HUDEP-2 (cell line): ENCODE results near the gene CACNA2D4.

Experiments used
- DNase-seq, 76 experiments: peaks; one replicate each; lab custom pipeline; 2025; ENCODE audit not compliant: unreplicated experiment in 76 of 76; lab: John Stamatoyannopoulos, UW

Gene CACNA2D4

GRCh38 chr12:1847411-1847810 lies 71.0 kb downstream of the CACNA2D4 start:
- DNase-seq, result no peak

- no peak for DNase-seq
These were observed 71.7 kb downstream of the CACNA2D4 start for GRCh38 chr12:1846421-1847405.

- no peak for DNase-seq
These were observed 72.6 kb downstream of the CACNA2D4 start for GRCh38 chr12:1845886-1846285.

- DNase-seq, result no peak
These were observed 73.0 kb downstream of the CACNA2D4 start for GRCh38 chr12:1845427-1845826.

GRCh38 chr12:1844661-1845409 lies 73.6 kb downstream of the CACNA2D4 start:
- no peak for DNase-seq

GRCh38 chr12:1844223-1844622 lies 74.2 kb downstream of the CACNA2D4 start:
- no peak for DNase-seq

- DNase-seq, result no peak
These were observed 74.8 kb downstream of the CACNA2D4 start for GRCh38 chr12:1843641-1844005.

GRCh38 chr12:1842905-1843640 lies 75.4 kb downstream of the CACNA2D4 start:
- DNase-seq, result no peak

GRCh38 chr12:1842183-1842904 lies 76.1 kb downstream of the CACNA2D4 start:
- no peak for DNase-seq

- no peak for DNase-seq
These were observed 76.8 kb downstream of the CACNA2D4 start for GRCh38 chr12:1841586-1842182.

GRCh38 chr12:1840981-1841425 lies 77.4 kb downstream of the CACNA2D4 start:
- DNase-seq, result no peak

- no peak for DNase-seq
These were observed 78.2 kb downstream of the CACNA2D4 start for GRCh38 chr12:1839956-1840951.

- DNase-seq, result no peak
These were observed 79.0 kb downstream of the CACNA2D4 start for GRCh38 chr12:1839464-1839863.

- DNase-seq, result no peak
These were observed 79.5 kb downstream of the CACNA2D4 start for GRCh38 chr12:1838994-1839365.

GRCh38 chr12:1838205-1838993 lies 80.1 kb downstream of the CACNA2D4 start:
- no peak for DNase-seq

- no peak for DNase-seq
These were observed 80.8 kb downstream of the CACNA2D4 start for GRCh38 chr12:1837541-1838204.

- peak in 66 of 76 experiments; percentile 8 to 79 (median 54) for DNase-seq
These were observed 81.5 kb downstream of the CACNA2D4 start for GRCh38 chr12:1836854-1837421.
